HL-60 (cell line): ENCODE data around the gene AVP.
"Not testable (repeated sequence)": the region's sequence is repeated elsewhere in the genome, so short reads cannot be mapped to it uniquely, and the experiment has no call there.

Experiments used
- DNase-seq, 2 experiments: peaks; one replicate each; pipeline ENCODE4 v3.0.0-alpha.2; 2010 to 2020; ENCODE audit warnings: low read depth in 1 of 2, low spot score in 1 of 2
- H3K27ac ChIP-seq: fragments of 250-450 bp; sonication (Bioruptor Pico); replicated peaks from 2 replicates; pipeline ENCODE4 v1.5.1; 2020; ENCODE audit warnings: mild to moderate bottlenecking, moderate library complexity
- H3K27me3 ChIP-seq: fragments of 250-450 bp; sonication (Bioruptor Pico); 2 replicates; pipeline ENCODE4 v1.5.1; 2021; ENCODE audit warnings: mild to moderate bottlenecking, moderate library complexity; ENCODE audit not compliant: insufficient read depth, poor library complexity, severe bottlenecking
- H3K4me3 ChIP-seq: replicated peaks from 2 replicates; pipeline ENCODE4 v1.5.1; 2011; ENCODE audit warnings: mild to moderate bottlenecking, control low read depth, low read length; ENCODE audit not compliant: insufficient read depth
- CTCF ChIP-seq: IDR thresholded peaks from one replicate; pipeline ENCODE4 v1.5.1; 2011; ENCODE audit warnings: low read length, control low read depth, inconsistent platforms; ENCODE audit not compliant: insufficient read depth
- GABPA ChIP-seq: IDR thresholded peaks from 2 replicates; pipeline ENCODE4 v1.6.1; 2012; ENCODE audit warnings: low read depth
- POLR2AphosphoS5 ChIP-seq: IDR thresholded peaks from 2 replicates; pipeline ENCODE4 v1.6.1; 2012; ENCODE audit warnings: low read depth
- REST ChIP-seq: IDR thresholded peaks from 2 replicates; pipeline ENCODE4 v1.6.1; 2012; ENCODE audit warnings: low read depth; ENCODE audit not compliant: insufficient replicate concordance
- SPI1 ChIP-seq: IDR thresholded peaks from 2 replicates; pipeline ENCODE4 v1.6.1; 2012; ENCODE audit warnings: low read depth, mild to moderate bottlenecking, borderline replicate concordance

The AVP gene

GRCh38 chr20:3126527-3126859, 42.0 kb upstream of the AVP start:
- Histone ChIP-seq H3K4me3 (no peak overlapping the region), H3K27ac (no peak overlapping the region), H3K27me3 (no peaks in the 10 kb centered on the region)
- no peak for DNase-seq
- TF ChIP-seq SPI1 (no peak), REST (no peak), POLR2AphosphoS5 (no peak), CTCF (no peak), GABPA (no peak)

GRCh38 chr20:3125776-3126526, 41.4 kb upstream of the AVP start:
- not testable (repeated sequence) for H3K27ac ChIP-seq, H3K4me3 ChIP-seq, H3K27me3 ChIP-seq, DNase-seq

- not testable (repeated sequence) for H3K27me3 ChIP-seq, H3K27ac ChIP-seq, DNase-seq, H3K4me3 ChIP-seq
These were observed 40.4 kb upstream of the AVP start for GRCh38 chr20:3124773-3125560.

- not testable (repeated sequence) for H3K27ac ChIP-seq, DNase-seq, H3K4me3 ChIP-seq, H3K27me3 ChIP-seq
These were observed 39.6 kb upstream of the AVP start for GRCh38 chr20:3124163-3124562.

GRCh38 chr20:3123542-3123941, 39.0 kb upstream of the AVP start:
- H3K4me3 ChIP-seq: no peak overlapping the region

More at GRCh38 chr20:3123542-3123941, 39.0 kb upstream of the AVP start:
- Histone ChIP-seq H3K27me3 (no peaks in the 10 kb centered on the region), H3K27ac (no peak overlapping the region)
- TF ChIP-seq POLR2AphosphoS5 (no peak), GABPA (no peak), REST (no peak), SPI1 (no peak), CTCF (no peak)
- no peak for DNase-seq
